GM19035 (cell line): ENCODE data around the gene TAMM41.
"Not testable (repeated sequence)": the region's sequence is repeated elsewhere in the genome, so short reads cannot be mapped to it uniquely, and the experiment has no call there.

Experiments
- ATAC-seq: cut with Tn5 transposase; IDR thresholded peaks from one replicate; pipeline ENCODE4 v1.9.1; 2021; ENCODE audit not compliant: unreplicated experiment

The TAMM41 gene

DNA sequence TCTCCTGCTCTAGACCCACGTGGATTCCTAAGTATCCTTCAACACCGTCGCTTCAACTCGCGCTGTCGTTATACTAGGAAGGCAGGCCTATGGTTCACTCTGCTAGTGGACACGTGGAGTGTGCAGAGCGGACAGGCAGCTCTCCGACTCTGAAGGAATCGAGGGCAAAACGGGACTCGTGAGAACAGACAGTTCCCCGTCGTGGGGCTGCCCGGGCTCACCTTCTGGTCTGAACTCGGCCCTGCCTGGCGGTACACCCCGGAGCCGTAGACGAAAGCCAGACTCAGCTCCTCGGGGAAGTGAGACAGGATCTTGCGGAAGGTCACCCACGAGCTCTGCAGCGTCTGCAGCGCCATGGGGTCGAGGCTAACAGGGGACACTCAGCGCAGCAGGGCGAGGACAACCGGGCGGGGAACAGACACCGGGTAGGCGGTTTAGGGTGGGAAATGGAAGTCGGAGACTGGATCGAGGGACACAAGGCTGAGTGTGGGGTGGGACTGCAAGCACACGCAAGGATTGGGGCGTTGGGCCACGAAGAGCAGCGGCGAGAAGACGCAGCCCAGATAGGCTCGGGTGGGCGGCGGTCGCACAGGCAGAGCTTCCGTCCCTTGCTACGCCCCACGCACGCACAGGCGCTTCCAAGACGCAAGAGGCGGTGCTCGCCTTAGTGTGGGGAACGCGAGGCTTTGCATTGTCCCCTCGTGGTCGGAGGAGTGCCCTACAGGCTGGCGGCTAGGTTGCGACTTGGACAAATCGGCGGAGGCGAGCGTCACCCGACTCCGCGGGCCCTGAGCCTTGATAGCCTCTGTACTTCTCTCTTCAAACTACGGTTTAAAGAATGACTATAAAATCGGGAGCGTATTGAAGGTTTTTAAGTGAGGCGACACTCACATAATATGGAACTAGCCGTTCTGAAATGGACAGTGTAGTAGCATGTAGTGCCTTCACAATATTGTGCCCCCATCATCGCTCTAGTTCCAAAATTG lies at the start of gene TAMM41:
TAMM41 (minus strand) TSS at position 605 of the 986 bp plus-strand sequence; CDS start at position 356, 249 bp downstream.
- ATAC-seq = peak; percentile 100

- no peak for ATAC-seq
Observed at GRCh38 chr3:11878837-11879236, 32.2 kb upstream of the TAMM41 start.

DNA sequence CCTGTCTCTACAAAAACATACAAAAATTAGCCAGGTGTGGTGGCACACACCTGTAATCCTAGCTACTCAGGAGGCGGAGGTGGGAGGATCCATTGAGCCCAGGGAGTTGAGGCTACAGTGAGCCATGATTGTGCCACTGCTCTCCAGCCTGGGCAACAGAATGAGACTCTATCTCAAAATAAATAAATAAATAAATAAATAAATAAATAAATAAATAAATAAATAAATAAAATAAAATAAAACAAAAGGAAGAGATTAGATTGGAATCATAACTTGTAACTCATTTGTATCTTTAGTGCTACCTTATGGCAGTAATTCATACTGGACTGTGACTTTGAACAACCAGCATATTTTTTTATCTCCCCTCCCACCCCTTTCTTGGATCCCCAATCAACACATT lies 28.0 kb upstream of the TAMM41 start:
- not testable (repeated sequence) for ATAC-seq

DNA sequence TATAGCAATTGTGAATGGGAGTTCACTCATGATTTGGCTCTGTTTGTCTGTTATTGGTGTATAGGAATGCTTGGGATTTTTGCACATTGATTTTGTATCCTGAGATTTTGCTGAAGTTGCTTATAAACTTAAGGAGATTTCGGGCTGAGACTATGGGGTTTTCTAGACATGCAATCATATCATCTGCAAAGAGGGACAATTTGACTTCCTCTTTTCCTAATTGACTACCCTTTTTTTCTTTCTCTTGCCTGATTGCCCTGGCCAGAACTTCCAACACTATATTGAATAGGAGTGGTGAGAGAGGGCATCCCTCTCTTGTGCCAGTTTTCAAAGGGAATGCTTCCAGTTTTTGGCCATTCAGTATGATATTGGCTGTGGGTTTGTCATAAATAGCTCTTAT lies 17.1 kb upstream of the TAMM41 start:
- ATAC-seq = not testable (repeated sequence)

DNA sequence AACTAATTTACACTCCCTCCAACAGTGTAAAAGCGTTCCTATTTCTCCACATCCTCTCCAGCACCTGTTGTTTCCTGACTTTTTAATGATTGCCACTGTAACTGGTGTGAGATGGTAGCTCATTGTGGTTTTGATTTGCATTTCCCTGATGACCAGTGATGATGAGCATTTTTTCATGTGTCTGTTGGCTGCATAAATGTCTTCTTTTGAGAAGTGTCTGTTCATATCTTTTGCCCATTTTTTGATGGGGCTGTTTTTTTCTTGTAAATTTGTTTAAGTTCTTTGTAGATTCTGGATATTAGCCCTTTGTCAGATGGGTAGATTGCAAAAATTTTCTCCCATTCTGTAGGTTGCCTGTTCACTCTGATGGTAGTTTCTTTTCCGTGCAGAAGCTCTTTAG lies 15.9 kb upstream of the TAMM41 start:
- not testable (repeated sequence) for ATAC-seq

GRCh38 chr3:11862145-11862544 lies 15.5 kb upstream of the TAMM41 start:
- ATAC-seq = not testable (repeated sequence)

DNA sequence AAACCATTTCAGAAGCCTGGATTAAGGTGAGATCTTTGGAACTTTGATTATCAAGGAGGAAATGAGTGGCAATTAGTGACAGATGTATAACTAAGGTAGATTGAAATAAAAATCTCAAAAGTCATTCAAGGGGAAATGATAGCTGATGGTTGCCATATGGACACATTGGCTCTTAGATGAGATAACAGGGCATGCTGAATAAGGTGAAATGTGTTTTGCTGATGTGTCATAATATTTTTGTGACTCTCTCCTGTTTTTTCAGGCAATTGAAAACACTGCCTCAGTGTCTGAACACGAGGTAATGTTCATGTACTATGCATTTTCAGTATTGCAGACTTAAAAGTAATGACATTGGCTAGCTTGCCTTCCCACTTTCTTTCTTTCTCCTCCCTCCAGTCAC lies 13.5 kb upstream of the TAMM41 start:
- ATAC-seq = not testable (repeated sequence)

- no peak for ATAC-seq
Observed at GRCh38 chr3:11853450-11853849, 6.8 kb upstream of the TAMM41 start.

DNA sequence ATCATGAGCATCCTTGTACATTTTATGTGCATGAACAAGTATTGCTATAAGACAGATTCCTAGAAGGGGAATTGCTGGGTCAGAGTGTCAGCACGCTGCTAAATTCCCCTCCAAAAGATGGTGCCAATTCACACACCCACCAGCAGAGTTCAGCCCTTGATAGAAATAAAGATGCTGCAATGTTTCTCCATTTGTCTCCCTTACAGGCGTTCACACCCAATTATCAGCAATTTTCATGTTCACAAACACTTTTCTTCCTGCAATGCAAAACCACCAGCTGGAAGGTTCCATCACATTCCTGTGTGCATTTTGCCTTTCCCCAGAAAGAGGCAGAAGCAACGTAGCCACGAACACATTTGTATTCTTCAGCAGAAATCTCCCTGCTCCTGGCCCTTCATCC lies 3.3 kb upstream of the TAMM41 start:
- ATAC-seq = no peak

DNA sequence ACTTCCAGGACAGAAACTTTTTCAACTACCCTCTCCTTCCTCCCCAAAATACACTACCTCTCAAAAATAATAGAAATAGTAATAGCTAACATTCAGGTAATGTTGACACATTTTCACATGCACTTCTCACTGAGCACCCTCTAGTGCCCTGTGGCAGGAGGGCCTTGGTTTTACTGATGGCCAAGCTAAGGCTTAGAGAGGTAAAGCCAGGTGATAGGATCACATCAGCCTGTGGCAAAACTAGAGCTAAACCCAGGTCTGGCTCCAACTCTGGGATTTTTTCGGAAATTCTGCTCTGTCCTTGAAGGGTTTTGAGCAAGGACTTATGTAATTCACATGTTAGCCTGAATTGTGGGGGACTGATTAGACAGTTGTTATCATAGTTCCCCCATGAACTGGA lies 922 bp upstream of the TAMM41 start:
- ATAC-seq = no peak

GRCh38 chr3:11845651-11846050 lies 1.0 kb downstream of the TAMM41 start:
- ATAC-seq = no peak

DNA sequence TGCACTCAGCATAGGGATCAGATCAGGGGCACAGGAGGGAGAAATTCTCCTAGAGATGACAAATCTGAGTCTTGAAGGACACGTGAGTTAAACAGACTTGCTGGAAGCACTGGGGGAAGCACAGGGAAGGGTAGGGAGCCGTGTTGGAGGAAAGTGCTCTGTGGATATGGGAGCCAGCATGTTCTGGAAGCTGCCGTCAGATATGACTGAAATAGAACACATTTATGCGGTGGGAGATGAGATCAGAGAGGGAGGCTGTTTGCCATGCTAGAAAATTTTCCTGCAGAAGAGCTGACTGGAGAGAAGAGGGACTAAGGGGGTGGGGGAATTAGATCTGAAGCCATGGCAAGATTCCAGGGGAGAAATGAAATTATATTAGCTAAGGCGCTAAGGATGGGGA lies 1.8 kb downstream of the TAMM41 start:
- no peak for ATAC-seq

GRCh38 chr3:11835028-11835639 lies 11.6 kb downstream of the TAMM41 start:
- ATAC-seq = no peak

DNA sequence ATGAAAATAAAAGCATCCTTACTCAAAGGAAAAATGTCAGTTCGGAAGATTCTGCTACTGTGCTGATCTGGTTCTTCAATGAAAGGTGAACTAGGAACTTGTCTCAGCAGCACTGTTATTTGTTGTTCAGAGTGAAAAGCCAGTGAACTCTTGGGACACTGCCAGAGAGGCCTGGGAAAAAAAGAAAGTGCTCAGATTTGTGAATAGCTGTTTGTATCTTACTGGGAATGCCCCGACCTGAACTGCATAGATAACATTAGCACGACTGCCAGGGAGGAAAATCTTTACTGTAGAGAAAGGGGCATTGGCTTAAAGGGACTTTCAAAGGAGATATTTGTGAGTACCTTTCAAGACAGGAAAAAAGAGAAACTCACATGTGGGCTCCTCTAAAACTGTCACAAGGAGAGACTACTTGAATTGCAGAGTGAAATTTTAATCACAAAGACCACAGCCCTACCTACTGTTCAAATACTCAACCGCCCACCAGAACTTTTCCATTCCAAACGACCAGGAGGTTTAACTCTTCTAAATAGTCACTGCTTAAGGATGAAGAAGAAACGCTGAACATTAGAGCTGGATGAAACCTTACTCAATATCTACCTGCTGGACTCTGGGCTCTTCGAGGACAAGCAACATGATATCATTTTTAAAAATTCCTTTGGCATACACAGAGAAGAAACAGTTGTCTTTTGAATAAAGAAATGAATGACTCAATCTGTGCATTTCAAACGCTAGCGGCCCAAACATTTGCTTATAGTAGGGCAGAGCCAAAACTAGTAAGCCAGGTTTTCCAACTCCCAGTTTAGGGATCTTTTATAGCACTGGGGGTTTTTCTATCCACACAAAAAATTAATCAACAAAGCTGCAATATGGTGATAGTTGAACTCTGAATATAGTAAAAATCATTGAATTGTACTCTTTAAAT lies 13.4 kb downstream of the TAMM41 start:
- no peak for ATAC-seq

- no peak for ATAC-seq
Observed at GRCh38 chr3:11829416-11829815, 17.3 kb downstream of the TAMM41 start.

GRCh38 chr3:11826628-11827265 lies 19.9 kb downstream of the TAMM41 start:
- ATAC-seq = no peak

GRCh38 chr3:11825301-11825700 lies 21.4 kb downstream of the TAMM41 start:
- no peak for ATAC-seq

GRCh38 chr3:11820531-11821041 lies 26.1 kb downstream of the TAMM41 start:
- peak; percentile 77 for ATAC-seq

GRCh38 chr3:11819146-11819689 lies 27.5 kb downstream of the TAMM41 start:
- ATAC-seq = no peak

DNA sequence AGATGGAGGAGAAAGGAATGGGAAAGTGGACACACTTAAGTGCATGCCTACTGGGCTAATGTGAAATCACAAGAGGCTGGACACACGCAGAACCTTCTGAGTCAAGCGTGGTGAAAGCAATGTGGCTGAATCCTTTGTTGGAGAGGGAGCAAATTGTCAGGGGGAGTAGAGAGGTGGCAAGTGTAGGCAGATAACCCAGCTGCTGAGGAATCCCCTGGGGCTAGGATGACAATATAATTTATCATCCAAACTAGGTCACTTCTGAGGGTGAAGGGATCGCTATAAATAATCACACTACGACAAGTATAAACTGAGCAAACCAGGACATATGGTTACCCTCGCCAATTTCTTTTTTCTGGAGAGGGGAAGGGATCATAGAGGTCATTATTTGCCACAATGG lies 28.7 kb downstream of the TAMM41 start:
- ATAC-seq = no peak
